Fibroblast of mammary gland (primary cell): ENCODE measurements around the gene RPS15A.

ENCODE experiments used
- DNase-seq: peaks from one replicate; pipeline ENCODE4 v3.0.0-alpha.2; 2010; ENCODE audit warnings: low read depth
- H3K4me3 ChIP-seq: 2 replicates; pipeline ENCODE4 v1.5.1; 2011; ENCODE audit warnings: low read depth, mild to moderate bottlenecking, low read length, moderate library complexity; ENCODE audit not compliant: control insufficient read depth
- TF ChIP-seq, protein P1 (sequence below): conservative IDR thresholded peaks from 2 replicates; pipeline ENCODE4 v1.5.1; 2011; ENCODE audit warnings: low read depth, low read length, inconsistent platforms; ENCODE audit not compliant: control insufficient read depth, insufficient read depth

The RPS15A gene

DNA sequence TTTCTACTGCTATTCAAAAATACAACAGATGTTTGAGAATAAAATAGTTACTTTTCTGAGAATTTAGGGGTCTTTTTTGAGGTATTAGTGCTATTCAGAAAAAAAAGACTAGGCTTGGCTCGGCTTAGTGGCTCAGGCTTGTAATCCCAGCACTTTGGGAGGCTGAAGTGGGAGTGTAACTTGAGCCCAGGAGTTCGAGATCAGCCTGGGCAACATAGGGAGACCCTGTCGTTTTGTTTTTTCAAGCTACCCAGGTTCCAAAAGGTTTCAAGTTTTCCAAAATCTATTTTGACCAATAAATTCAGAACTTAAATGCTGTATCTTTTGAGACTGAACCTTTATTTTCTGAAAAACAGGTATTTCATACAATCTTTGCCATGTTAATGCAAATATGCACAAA is 14.4 kb upstream of the RPS15A start:
- DNase-seq: no peak
- TF ChIP-seq, protein P1, sequence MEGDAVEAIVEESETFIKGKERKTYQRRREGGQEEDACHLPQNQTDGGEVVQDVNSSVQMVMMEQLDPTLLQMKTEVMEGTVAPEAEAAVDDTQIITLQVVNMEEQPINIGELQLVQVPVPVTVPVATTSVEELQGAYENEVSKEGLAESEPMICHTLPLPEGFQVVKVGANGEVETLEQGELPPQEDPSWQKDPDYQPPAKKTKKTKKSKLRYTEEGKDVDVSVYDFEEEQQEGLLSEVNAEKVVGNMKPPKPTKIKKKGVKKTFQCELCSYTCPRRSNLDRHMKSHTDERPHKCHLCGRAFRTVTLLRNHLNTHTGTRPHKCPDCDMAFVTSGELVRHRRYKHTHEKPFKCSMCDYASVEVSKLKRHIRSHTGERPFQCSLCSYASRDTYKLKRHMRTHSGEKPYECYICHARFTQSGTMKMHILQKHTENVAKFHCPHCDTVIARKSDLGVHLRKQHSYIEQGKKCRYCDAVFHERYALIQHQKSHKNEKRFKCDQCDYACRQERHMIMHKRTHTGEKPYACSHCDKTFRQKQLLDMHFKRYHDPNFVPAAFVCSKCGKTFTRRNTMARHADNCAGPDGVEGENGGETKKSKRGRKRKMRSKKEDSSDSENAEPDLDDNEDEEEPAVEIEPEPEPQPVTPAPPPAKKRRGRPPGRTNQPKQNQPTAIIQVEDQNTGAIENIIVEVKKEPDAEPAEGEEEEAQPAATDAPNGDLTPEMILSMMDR: no peak
- no peak overlapping the region for H3K4me3 ChIP-seq

DNA sequence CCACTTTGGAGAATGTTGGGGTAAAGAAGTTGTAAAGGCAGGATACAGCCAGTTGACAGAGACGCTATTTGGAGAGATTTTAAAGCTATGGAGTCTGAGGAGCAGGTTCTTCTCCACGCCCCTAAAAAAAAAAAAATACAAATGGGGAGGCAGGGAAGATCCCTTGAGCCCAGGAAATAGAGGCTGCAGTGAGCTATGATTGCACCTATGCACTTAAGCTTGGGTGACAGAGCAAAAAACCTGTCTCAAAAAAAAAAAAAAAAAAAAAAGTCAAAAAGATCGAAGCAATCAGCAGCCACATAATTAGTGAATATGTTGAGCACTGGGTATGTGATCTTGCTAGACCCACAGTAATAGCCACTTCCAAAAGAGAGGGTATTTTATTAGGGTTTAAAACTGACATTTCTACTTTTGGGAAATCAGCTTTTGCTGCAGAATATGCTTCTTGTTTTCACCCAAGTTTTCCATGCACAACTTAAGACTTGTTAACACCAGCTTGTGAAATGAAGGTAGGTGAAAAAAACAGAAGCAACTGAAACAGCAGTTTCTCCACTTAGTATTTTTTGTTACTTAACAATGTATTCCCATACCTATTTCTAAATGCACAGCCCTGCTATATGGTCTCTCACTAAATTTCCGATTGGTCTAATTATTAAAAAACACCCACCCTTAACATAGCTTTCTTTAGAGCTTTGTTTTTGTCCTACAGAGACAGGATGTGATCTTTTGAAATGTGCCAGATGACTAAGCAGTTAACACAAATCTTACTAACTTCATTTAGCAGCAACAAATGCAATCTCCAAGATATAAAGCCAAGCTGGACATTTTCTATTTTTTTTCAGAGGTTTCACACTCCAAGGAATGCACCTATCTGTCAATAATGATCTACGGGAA is 13.7 kb upstream of the RPS15A start:
- H3K4me3 ChIP-seq: no peak overlapping the region
- DNase-seq: peak; percentile 61

DNA sequence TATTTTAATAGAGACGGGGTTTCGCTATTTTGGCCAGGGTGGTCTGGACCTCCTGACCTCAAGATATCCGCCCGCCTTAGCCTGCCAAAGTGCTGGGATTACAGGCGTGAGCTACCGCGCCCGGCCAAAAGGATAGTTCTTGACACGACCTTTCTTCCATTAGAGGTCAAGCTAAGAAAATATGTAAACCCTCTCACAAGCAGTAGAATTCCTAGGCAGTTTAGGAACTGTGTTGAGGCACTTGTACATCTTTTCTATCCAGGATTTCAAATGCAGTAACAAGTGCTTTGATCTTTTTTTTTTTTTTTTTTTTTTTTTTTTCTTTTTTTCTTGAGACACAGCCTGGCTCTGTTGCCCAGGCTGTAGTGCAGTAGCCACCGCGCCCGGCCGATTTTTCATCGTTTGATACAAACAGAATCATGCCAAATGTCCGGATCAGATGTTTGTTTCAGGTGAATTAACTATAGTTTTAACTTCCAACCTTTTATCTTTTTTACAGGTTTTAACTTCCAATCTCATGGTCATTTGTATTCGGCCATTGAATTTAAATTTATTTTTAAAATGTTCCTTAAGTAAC is 12.7 kb upstream of the RPS15A start:
- no peak for DNase-seq
- no peak overlapping the region for H3K4me3 ChIP-seq
- TF ChIP-seq, protein P1: no peak

More for the DNA sequence above, 13.7 kb upstream of the RPS15A start:
- TF ChIP-seq, protein P1: no peak

GRCh38 chr16:18801145-18801972 is 11.2 kb upstream of the RPS15A start, which contains the start of gene ARL6IP1:
ARL6IP1 (minus strand) TSS chr16:18801549; CDS start chr16:18801466, 83 bp downstream.
- H3K4me3 ChIP-seq: peak within 1 kb of the TSS; percentile 92
- DNase-seq: peak; percentile 99
- TF ChIP-seq, protein P1: peak; percentile 61

- DNase-seq: peak; percentile 24
- TF ChIP-seq, protein P1: no peak
- H3K4me3 ChIP-seq: peak overlapping the region; percentile 92
Observed at GRCh38 chr16:18800775-18801144, 10.6 kb upstream of the RPS15A start.

- peak overlapping the region; percentile 92 for H3K4me3 ChIP-seq
- DNase-seq: no peak
- TF ChIP-seq, protein P1: no peak
Observed at GRCh38 chr16:18800293-18800692, 10.2 kb upstream of the RPS15A start.
